GM12891 (cell line): ENCODE measurements around the gene DAB1.

Experiments used
- POLR2AphosphoS5 ChIP-seq: IDR thresholded peaks from 2 replicates; pipeline ENCODE4 v1.6.1; 2011; ENCODE audit warnings: low read depth, low read length, control low read depth
- TAF1 ChIP-seq: IDR thresholded peaks from 2 replicates; pipeline ENCODE4 v1.6.1; 2011; ENCODE audit warnings: low read depth, low read length, control low read depth

GRCh38 chr1:57204091-57204490 lies 219.8 kb downstream of the DAB1 start:
- TF ChIP-seq POLR2AphosphoS5, result no peak
- TF ChIP-seq TAF1, result no peak
